Activated CD4-positive, alpha-beta T cell treated with anti-CD3 and anti-CD28 coated beads, Interleukin-2, amount 10 ng/mL, durations not matched to agents 7 days and 5 days (primary cell): ENCODE measurements around the gene IQSEC1. TPM values are rescaled to one million over a fixed set of nuclear protein-coding genes. Genes with fewer than 3 reads are reported as not detected.
A peak's percentile ranks its signal among the peaks of the same experiment; 100 is the strongest.

Experiments
- CTCF ChIA-PET: fragments of 350-600 bp; sonication (Branson Sonifier 250); formaldehyde crosslinking; loops from one replicate; lab custom pipeline; 2021; ENCODE audit warnings: antibody characterized with exemption; lab: Charles Lee
- POLR2A ChIA-PET: fragments of 350-600 bp; sonication (Branson Sonifier 250); formaldehyde crosslinking; loops from one replicate; lab custom pipeline; 2021; ENCODE audit warnings: antibody characterized with exemption; lab: Charles Lee
- DNase-seq: peaks from one replicate; pipeline ENCODE4 v3.0.0-alpha.2; 2020
- H3K27ac Mint-ChIP-seq: one replicate; pipeline ENCODE4 v1.8.0; 2021; ENCODE audit warnings: mild to moderate bottlenecking, moderate library complexity, mixed read lengths
- H3K27me3 Mint-ChIP-seq: one replicate; pipeline ENCODE4 v1.8.0; 2021; ENCODE audit warnings: mixed read lengths
- H3K36me3 Mint-ChIP-seq: one replicate; pipeline ENCODE4 v1.8.0; 2021; ENCODE audit warnings: low read depth, mixed read lengths
- H3K4me1 Mint-ChIP-seq: one replicate; pipeline ENCODE4 v1.8.0; 2021; ENCODE audit warnings: mixed read lengths
- H3K4me3 Mint-ChIP-seq: one replicate; pipeline ENCODE4 v1.8.0; 2021; ENCODE audit warnings: mild to moderate bottlenecking, moderate library complexity, mixed read lengths
- H3K9me3 Mint-ChIP-seq: one replicate; pipeline ENCODE4 v1.8.0; 2021; ENCODE audit warnings: mixed read lengths
- total RNA-seq, 2 experiments: library from RNA; stranded (reverse); gene quantifications; one replicate each; pipeline ENCODE4 v1.2.3, GENCODE V29; 2021

Gene IQSEC1
- total RNA-seq, 2 experiments from 2014 or later, result 58.2 to 70.4 TPM

GRCh38 chr3:13016721-13017255 lies 56.4 kb downstream of the IQSEC1 start:
- Mint-ChIP-seq H3K27me3 (no peaks in the 10 kb centered on the region), H3K4me3 (peak overlapping the region; percentile 78), H3K4me1 (peaks cover 47% of the 10 kb centered on the region), H3K36me3 (peaks cover 11% of the 10 kb centered on the region), H3K9me3 (no peaks in the 10 kb centered on the region), H3K27ac (peak overlapping the region; percentile 99)
- CTCF ChIA-PET, result interaction anchor here (1.0 to 2.8 kb wide), 3 partner anchors 11 to 52 kb away, joined by 3 to 10 read pairs (median 6); no protein-coding TSS in a partner anchor
- DNase-seq, result no peak
- POLR2A ChIA-PET, result no interaction called here

- peak overlapping the region; percentile 99 for H3K27ac Mint-ChIP-seq
- H3K27me3 Mint-ChIP-seq, result no peaks in the 10 kb centered on the region
- peaks cover 52% of the 10 kb centered on the region for H3K4me1 Mint-ChIP-seq
- ChIA-PET POLR2A (no interaction called here), CTCF (interaction anchor here (0.9 to 2.8 kb wide), 5 partner anchors 11 to 378 kb away, joined by 3 to 10 read pairs (median 5); no protein-coding TSS in a partner anchor)
- H3K9me3 Mint-ChIP-seq, result no peaks in the 10 kb centered on the region
- peak; percentile 79 for DNase-seq
- peaks cover 14% of the 10 kb centered on the region for H3K36me3 Mint-ChIP-seq
- H3K4me3 Mint-ChIP-seq, result peak overlapping the region; percentile 78
These were observed 57.0 kb downstream of the IQSEC1 start for GRCh38 chr3:13016083-13016720.

- POLR2A ChIA-PET, result no interaction called here
- DNase-seq, result peak; percentile 68
- peaks cover 57% of the 10 kb centered on the region for H3K4me1 Mint-ChIP-seq
- peak overlapping the region; percentile 78 for H3K4me3 Mint-ChIP-seq
- CTCF ChIA-PET, result interaction anchor here (0.9 to 2.8 kb wide), 6 partner anchors 10 to 378 kb away, joined by 3 to 10 read pairs (median 4); no protein-coding TSS in a partner anchor
- no peaks in the 10 kb centered on the region for H3K27me3 Mint-ChIP-seq
- H3K27ac Mint-ChIP-seq, result peak overlapping the region; percentile 99
- H3K9me3 Mint-ChIP-seq, result no peaks in the 10 kb centered on the region
- peaks cover 18% of the 10 kb centered on the region for H3K36me3 Mint-ChIP-seq
These were observed 57.7 kb downstream of the IQSEC1 start for GRCh38 chr3:13015286-13016082.

GRCh38 chr3:13014755-13015285 lies 58.4 kb downstream of the IQSEC1 start:
- Mint-ChIP-seq H3K4me1 (peaks cover 64% of the 10 kb centered on the region), H3K9me3 (no peaks in the 10 kb centered on the region), H3K27me3 (no peaks in the 10 kb centered on the region), H3K36me3 (peaks cover 24% of the 10 kb centered on the region), H3K27ac (peak overlapping the region; percentile 99), H3K4me3 (peak overlapping the region; percentile 78)
- DNase-seq, result no peak
- ChIA-PET CTCF (interaction anchor here (0.6 to 2.8 kb wide), 6 partner anchors 9 to 77 kb away, joined by 3 to 10 read pairs (median 4); no protein-coding TSS in a partner anchor), POLR2A (no interaction called here)

- H3K36me3 Mint-ChIP-seq, result peaks cover 29% of the 10 kb centered on the region
- peaks cover 70% of the 10 kb centered on the region for H3K4me1 Mint-ChIP-seq
- no peaks in the 10 kb centered on the region for H3K27me3 Mint-ChIP-seq
- H3K27ac Mint-ChIP-seq, result peak overlapping the region; percentile 99
- ChIA-PET POLR2A (no interaction called here), CTCF (interaction anchor here (0.6 to 2.8 kb wide), 7 partner anchors 9 to 78 kb away, joined by 3 to 10 read pairs (median 3); no protein-coding TSS in a partner anchor)
- DNase-seq, result peak; percentile 38
- peak overlapping the region; percentile 78 for H3K4me3 Mint-ChIP-seq
- no peaks in the 10 kb centered on the region for H3K9me3 Mint-ChIP-seq
These were observed 59.1 kb downstream of the IQSEC1 start for GRCh38 chr3:13013994-13014754.

- H3K4me3 Mint-ChIP-seq, result peak overlapping the region; percentile 78
- ChIA-PET POLR2A (no interaction called here), CTCF (interaction anchor here (0.9 to 1.2 kb wide), 3 partner anchors 10 to 19 kb away, joined by 3 read pairs; no protein-coding TSS in a partner anchor)
- peak overlapping the region; percentile 99 for H3K27ac Mint-ChIP-seq
- no peaks in the 10 kb centered on the region for H3K27me3 Mint-ChIP-seq
- DNase-seq, result no peak
- peaks cover 77% of the 10 kb centered on the region for H3K4me1 Mint-ChIP-seq
- peaks cover 35% of the 10 kb centered on the region for H3K36me3 Mint-ChIP-seq
- H3K9me3 Mint-ChIP-seq, result no peaks in the 10 kb centered on the region
These were observed 59.7 kb downstream of the IQSEC1 start for GRCh38 chr3:13013566-13013965.

- peak overlapping the region; percentile 99 for H3K27ac Mint-ChIP-seq
- no peak for DNase-seq
- ChIA-PET CTCF (interaction anchor here (1.0 to 4.1 kb wide), 5 partner anchors 9 to 440 kb away, joined by 3 to 42 read pairs (median 3); no protein-coding TSS in a partner anchor), POLR2A (no interaction called here)
- peaks cover 78% of the 10 kb centered on the region for H3K4me1 Mint-ChIP-seq
- no peaks in the 10 kb centered on the region for H3K27me3 Mint-ChIP-seq
- H3K9me3 Mint-ChIP-seq, result no peaks in the 10 kb centered on the region
- peaks cover 39% of the 10 kb centered on the region for H3K36me3 Mint-ChIP-seq
- peak overlapping the region; percentile 78 for H3K4me3 Mint-ChIP-seq
These were observed 60.1 kb downstream of the IQSEC1 start for GRCh38 chr3:13013151-13013561.

- Mint-ChIP-seq H3K9me3 (no peaks in the 10 kb centered on the region), H3K36me3 (peaks cover 42% of the 10 kb centered on the region), H3K27ac (peak overlapping the region; percentile 99), H3K27me3 (no peaks in the 10 kb centered on the region), H3K4me3 (peak overlapping the region; percentile 59), H3K4me1 (peaks cover 84% of the 10 kb centered on the region)
- CTCF ChIA-PET, result interaction anchor here (0.9 to 4.1 kb wide), 8 partner anchors 8 to 440 kb away, joined by 3 to 42 read pairs (median 4); partner anchors contain the start of gene RPL32
- DNase-seq, result peak; percentile 40
- POLR2A ChIA-PET, result no interaction called here
These were observed 61.0 kb downstream of the IQSEC1 start for GRCh38 chr3:13012221-13012691.

GRCh38 chr3:13011573-13012220 lies 61.5 kb downstream of the IQSEC1 start:
- H3K4me1 Mint-ChIP-seq, result peaks cover 83% of the 10 kb centered on the region
- H3K4me3 Mint-ChIP-seq, result peak overlapping the region; percentile 59
- no peaks in the 10 kb centered on the region for H3K27me3 Mint-ChIP-seq
- H3K36me3 Mint-ChIP-seq, result peaks cover 45% of the 10 kb centered on the region
- H3K27ac Mint-ChIP-seq, result peak overlapping the region; percentile 99
- CTCF ChIA-PET, result interaction anchor here (0.9 to 4.1 kb wide), 8 partner anchors 9 to 441 kb away, joined by 3 to 42 read pairs (median 4); partner anchors contain the start of gene RPL32
- DNase-seq, result peak; percentile 91
- POLR2A ChIA-PET, result no interaction called here
- H3K9me3 Mint-ChIP-seq, result no peaks in the 10 kb centered on the region

GRCh38 chr3:13010780-13011572 lies 62.3 kb downstream of the IQSEC1 start:
- peak overlapping the region; percentile 99 for H3K27ac Mint-ChIP-seq
- H3K27me3 Mint-ChIP-seq, result no peaks in the 10 kb centered on the region
- POLR2A ChIA-PET, result no interaction called here
- peak overlapping the region; percentile 59 for H3K4me3 Mint-ChIP-seq
- DNase-seq, result no peak
- H3K9me3 Mint-ChIP-seq, result no peaks in the 10 kb centered on the region
- H3K4me1 Mint-ChIP-seq, result peaks cover 81% of the 10 kb centered on the region
- CTCF ChIA-PET, result interaction anchor here (0.9 to 4.1 kb wide), 7 partner anchors 10 to 169 kb away, joined by 3 to 42 read pairs (median 5); partner anchors contain the start of gene RPL32
- peaks cover 48% of the 10 kb centered on the region for H3K36me3 Mint-ChIP-seq
